Astrocyte (in vitro differentiated cells and primary cell): ENCODE measurements around the gene ABCB1. TPM values are rescaled to one million over a fixed set of nuclear protein-coding genes. Genes with fewer than 3 reads are reported as not detected.

Source experiments
- DNase-seq: peaks from one replicate; pipeline ENCODE4 v3.0.0-alpha.2; 2010; ENCODE audit warnings: low read depth
- FAIRE-seq: peaks from 2 replicates; lab custom pipeline; 2011; peaks lifted over from hg19 to GRCh38; lab: Jason Lieb, UNC
- H2AFZ ChIP-seq: 2 replicates; pipeline ENCODE4 v1.6.0; 2012; ENCODE audit warnings: low read depth, low read length, inconsistent platforms
- H3K27ac ChIP-seq: 2 replicates; pipeline ENCODE4 v1.5.1; 2011; ENCODE audit warnings: low read depth, low read length, inconsistent platforms
- H3K27me3 ChIP-seq: 2 replicates; pipeline ENCODE4 v1.6.0; 2011; ENCODE audit warnings: low read length, inconsistent platforms; ENCODE audit not compliant: insufficient read depth
- H3K36me3 ChIP-seq: 2 replicates; pipeline ENCODE4 v1.5.1; 2011; ENCODE audit warnings: low read length, inconsistent platforms; ENCODE audit not compliant: insufficient read depth
- H3K4me1 ChIP-seq: 2 replicates; pipeline ENCODE4 v1.5.1; 2011; ENCODE audit warnings: low read length, inconsistent platforms; ENCODE audit not compliant: insufficient read depth
- H3K4me2 ChIP-seq: 2 replicates; pipeline ENCODE4 v1.6.0; 2012; ENCODE audit warnings: low read length, inconsistent platforms
- H3K4me3 ChIP-seq: 2 replicates; pipeline ENCODE4 v1.5.1; 2011; ENCODE audit warnings: low read depth, mild to moderate bottlenecking, low read length, inconsistent platforms; ENCODE audit not compliant: insufficient read depth
- H3K79me2 ChIP-seq: 2 replicates; pipeline ENCODE4 v1.6.0; 2012; ENCODE audit warnings: mild to moderate bottlenecking, low read length, inconsistent platforms; ENCODE audit not compliant: insufficient read depth
- H3K9ac ChIP-seq: 2 replicates; pipeline ENCODE4 v1.6.0; 2012; ENCODE audit warnings: mild to moderate bottlenecking, low read length, inconsistent platforms
- H3K9me3 ChIP-seq: 2 replicates; pipeline ENCODE4 v1.5.1; 2012; ENCODE audit warnings: low read depth, mild to moderate bottlenecking, low read length, inconsistent platforms; ENCODE audit not compliant: insufficient read depth
- H4K20me1 ChIP-seq: 2 replicates; pipeline ENCODE4 v1.6.0; 2012; ENCODE audit warnings: low read length, inconsistent platforms; ENCODE audit not compliant: insufficient read depth
- H3K27ac Mint-ChIP-seq: one replicate; pipeline ENCODE4 v1.8.0; 2021; ENCODE audit warnings: mild to moderate bottlenecking, mixed read lengths; ENCODE audit not compliant: unreplicated experiment
- H3K27me3 Mint-ChIP-seq: one replicate; pipeline ENCODE4 v1.8.0; 2021; ENCODE audit warnings: low read depth, mixed read lengths; ENCODE audit not compliant: unreplicated experiment
- H3K36me3 Mint-ChIP-seq: one replicate; pipeline ENCODE4 v1.8.0; 2021; ENCODE audit warnings: low read depth, mixed read lengths; ENCODE audit not compliant: unreplicated experiment
- H3K4me1 Mint-ChIP-seq: one replicate; pipeline ENCODE4 v1.8.0; 2021; ENCODE audit warnings: low read depth, mixed read lengths; ENCODE audit not compliant: unreplicated experiment
- H3K4me3 Mint-ChIP-seq: one replicate; pipeline ENCODE4 v1.8.0; 2021; ENCODE audit warnings: mild to moderate bottlenecking, moderate library complexity, mixed read lengths; ENCODE audit not compliant: unreplicated experiment
- H3K9me3 Mint-ChIP-seq: one replicate; pipeline ENCODE4 v1.8.0; 2021; ENCODE audit warnings: mild to moderate bottlenecking, mixed read lengths; ENCODE audit not compliant: unreplicated experiment
- EZH2 ChIP-seq: IDR thresholded peaks from 2 replicates; pipeline ENCODE4 v1.6.1; 2012; ENCODE audit warnings: mild to moderate bottlenecking, low read length, inconsistent platforms; ENCODE audit not compliant: insufficient read depth
- total RNA-seq: library from RNA; stranded (reverse); gene quantifications from 2 replicates; pipeline ENCODE4 v1.2.1, GENCODE V29; 2021
- TF ChIP-seq, protein P1 (sequence below): IDR thresholded peaks from 2 replicates; pipeline ENCODE4 v1.5.1; 2011; ENCODE audit warnings: low read depth, mild to moderate bottlenecking, inconsistent platforms, low read length, moderate library complexity; ENCODE audit not compliant: insufficient read depth

Gene ABCB1
- total RNA-seq, 1 donor from 2014 or later = 0.79 TPM

DNA sequence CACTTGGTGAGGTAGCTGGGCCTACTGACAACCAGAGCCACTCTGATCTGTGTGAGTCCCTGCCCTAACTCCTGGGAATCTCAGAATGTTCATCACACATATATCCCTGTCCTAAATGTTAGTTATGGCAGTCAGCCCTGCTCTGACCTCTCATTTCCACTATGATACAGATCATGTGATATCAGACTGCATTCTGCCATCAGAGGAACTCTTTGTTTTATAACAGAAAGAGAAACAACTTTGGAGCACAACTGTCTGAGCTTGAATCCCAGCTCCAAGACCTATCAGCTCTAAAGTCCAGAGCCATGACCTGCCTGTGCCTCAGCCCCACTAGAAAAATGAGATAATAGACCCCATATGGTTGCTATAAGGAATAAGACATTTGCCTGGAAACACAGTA is 70.6 kb downstream of the ABCB1 start:
- Mint-ChIP-seq H3K4me3 (no peak overlapping the region), H3K9me3 (no peaks in the 10 kb centered on the region), H3K27me3 (no peaks in the 10 kb centered on the region), H3K36me3 (no peaks in the 10 kb centered on the region), H3K27ac (no peak overlapping the region), H3K4me1 (peaks cover 3% of the 10 kb centered on the region)
- Histone ChIP-seq H3K27ac (no peak overlapping the region), H3K27me3 (no peaks in the 10 kb centered on the region), H3K9ac (no peak overlapping the region), H3K4me3 (no peak overlapping the region), H3K4me2 (no peak overlapping the region), H4K20me1 (no peaks in the 10 kb centered on the region), H3K4me1 (no peaks in the 10 kb centered on the region), H2AFZ (no peak overlapping the region), H3K36me3 (no peaks in the 10 kb centered on the region), H3K79me2 (no peaks in the 10 kb centered on the region), H3K9me3 (no peaks in the 10 kb centered on the region)
- DNase-seq = no peak
- no peak for FAIRE-seq
- TF ChIP-seq, protein P1, sequence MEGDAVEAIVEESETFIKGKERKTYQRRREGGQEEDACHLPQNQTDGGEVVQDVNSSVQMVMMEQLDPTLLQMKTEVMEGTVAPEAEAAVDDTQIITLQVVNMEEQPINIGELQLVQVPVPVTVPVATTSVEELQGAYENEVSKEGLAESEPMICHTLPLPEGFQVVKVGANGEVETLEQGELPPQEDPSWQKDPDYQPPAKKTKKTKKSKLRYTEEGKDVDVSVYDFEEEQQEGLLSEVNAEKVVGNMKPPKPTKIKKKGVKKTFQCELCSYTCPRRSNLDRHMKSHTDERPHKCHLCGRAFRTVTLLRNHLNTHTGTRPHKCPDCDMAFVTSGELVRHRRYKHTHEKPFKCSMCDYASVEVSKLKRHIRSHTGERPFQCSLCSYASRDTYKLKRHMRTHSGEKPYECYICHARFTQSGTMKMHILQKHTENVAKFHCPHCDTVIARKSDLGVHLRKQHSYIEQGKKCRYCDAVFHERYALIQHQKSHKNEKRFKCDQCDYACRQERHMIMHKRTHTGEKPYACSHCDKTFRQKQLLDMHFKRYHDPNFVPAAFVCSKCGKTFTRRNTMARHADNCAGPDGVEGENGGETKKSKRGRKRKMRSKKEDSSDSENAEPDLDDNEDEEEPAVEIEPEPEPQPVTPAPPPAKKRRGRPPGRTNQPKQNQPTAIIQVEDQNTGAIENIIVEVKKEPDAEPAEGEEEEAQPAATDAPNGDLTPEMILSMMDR = no peak
- TF ChIP-seq EZH2 = no peak

DNA sequence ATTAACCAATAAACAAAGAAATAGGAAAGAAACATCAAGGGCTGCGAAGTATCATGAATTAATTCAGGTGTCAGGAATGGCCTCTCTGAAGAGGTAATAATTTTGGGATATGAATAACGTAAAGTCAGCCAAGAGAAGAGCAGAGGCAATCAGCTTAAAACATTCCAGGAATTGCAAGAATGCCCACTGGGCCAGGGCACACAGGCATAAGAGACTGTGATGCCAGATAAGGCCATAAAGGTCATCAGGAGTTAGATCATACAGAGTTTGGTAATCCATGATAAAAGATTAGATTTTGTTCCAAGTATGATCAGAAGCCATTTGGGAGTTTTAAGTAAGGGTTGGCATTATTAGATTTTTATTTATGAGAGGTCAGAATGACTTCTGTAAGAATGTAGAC is 72.0 kb downstream of the ABCB1 start:
- Histone ChIP-seq H3K36me3 (no peaks in the 10 kb centered on the region), H3K4me1 (no peaks in the 10 kb centered on the region), H4K20me1 (no peaks in the 10 kb centered on the region), H3K27me3 (no peaks in the 10 kb centered on the region), H3K4me3 (no peak overlapping the region), H3K27ac (no peak overlapping the region), H3K4me2 (no peak overlapping the region), H2AFZ (no peak overlapping the region), H3K9me3 (no peaks in the 10 kb centered on the region), H3K79me2 (no peaks in the 10 kb centered on the region), H3K9ac (no peak overlapping the region)
- H3K4me3 Mint-ChIP-seq = no peak overlapping the region
- H3K27ac Mint-ChIP-seq = no peak overlapping the region
- H3K36me3 Mint-ChIP-seq = no peaks in the 10 kb centered on the region
- TF ChIP-seq, protein P1 = no peak
- TF ChIP-seq EZH2 = no peak
- DNase-seq = no peak
- no peaks in the 10 kb centered on the region for H3K9me3 Mint-ChIP-seq
- H3K27me3 Mint-ChIP-seq = no peaks in the 10 kb centered on the region
- no peak for FAIRE-seq
- peaks cover 3% of the 10 kb centered on the region for H3K4me1 Mint-ChIP-seq

GRCh38 chr7:87518735-87519134 is 81.9 kb downstream of the ABCB1 start:
- no peaks in the 10 kb centered on the region for H3K9me3 Mint-ChIP-seq
- H3K4me3 Mint-ChIP-seq = no peak overlapping the region
- peaks cover 3% of the 10 kb centered on the region for H3K4me1 Mint-ChIP-seq
- no peaks in the 10 kb centered on the region for H3K79me2 ChIP-seq
- no peaks in the 10 kb centered on the region for H3K27me3 ChIP-seq
- H3K4me1 ChIP-seq = no peaks in the 10 kb centered on the region
- H3K36me3 ChIP-seq = no peaks in the 10 kb centered on the region
- peaks cover 4% of the 10 kb centered on the region for H3K27me3 Mint-ChIP-seq
- no peak for FAIRE-seq
- H3K9ac ChIP-seq = no peak overlapping the region
- TF ChIP-seq EZH2 = no peak
- TF ChIP-seq, protein P1 = no peak
- H3K4me3 ChIP-seq = no peak overlapping the region
- H3K36me3 Mint-ChIP-seq = no peaks in the 10 kb centered on the region
- no peak overlapping the region for H2AFZ ChIP-seq
- H3K27ac ChIP-seq = no peak overlapping the region
- H3K4me2 ChIP-seq = no peak overlapping the region
- no peak overlapping the region for H3K27ac Mint-ChIP-seq
- peak; percentile 30 for DNase-seq
- H3K9me3 ChIP-seq = no peaks in the 10 kb centered on the region
- no peaks in the 10 kb centered on the region for H4K20me1 ChIP-seq
